ENCODE measurements around the gene PRKCE.

- TF ChIP-seq CTCF (conservative IDR thresholded peaks at IDR 0.05; ENCODE audit: low read depth in 2 of 2) (no peak), REST (IDR thresholded peaks at IDR 0.05; ENCODE audit: unreplicated experiment) (no peak)
Observed at GRCh38 chr2:45649858-45650811, 1.3 kb upstream of the PRKCE start.
